Measurements from ENCODE around the gene KANK2. TPM values are rescaled to one million over a fixed set of nuclear protein-coding genes. Genes with fewer than 3 reads are reported as not detected.
"Not testable (repeated sequence)": the region's sequence is repeated elsewhere in the genome, so short reads cannot be mapped to it uniquely, and the experiment has no call there.

Gene KANK2
- polyA plus RNA-seq, 12 donors, result 100 to 164 (median 118) TPM; not detected in 1

GRCh38 chr19:11175920-11176319 is 21.4 kb downstream of the KANK2 start:
- no peak for DNase-seq

- no peak for DNase-seq
These were observed 23.0 kb downstream of the KANK2 start for GRCh38 chr19:11174336-11174735.

- DNase-seq, result no peak
These were observed 23.7 kb downstream of the KANK2 start for GRCh38 chr19:11173516-11174155.

- DNase-seq, result no peak
These were observed 24.8 kb downstream of the KANK2 start for GRCh38 chr19:11172576-11172975.

- DNase-seq, result no peak
These were observed 26.2 kb downstream of the KANK2 start for GRCh38 chr19:11171144-11171543.

- no peak for DNase-seq
These were observed 27.3 kb downstream of the KANK2 start for GRCh38 chr19:11169896-11170678.

GRCh38 chr19:11168568-11168967 is 28.8 kb downstream of the KANK2 start:
- no peak for DNase-seq

- no peak for DNase-seq
These were observed 30.8 kb downstream of the KANK2 start for GRCh38 chr19:11166281-11167142.

GRCh38 chr19:11165486-11166030 is 31.8 kb downstream of the KANK2 start:
- DNase-seq, result no peak

GRCh38 chr19:11164879-11165406 is 32.4 kb downstream of the KANK2 start:
- peak; percentile 93 for DNase-seq

- DNase-seq, result no peak
These were observed 33.0 kb downstream of the KANK2 start for GRCh38 chr19:11164296-11164695.

- not testable (repeated sequence) for DNase-seq
These were observed 36.9 kb downstream of the KANK2 start for GRCh38 chr19:11160440-11160768.

GRCh38 chr19:11159598-11160439 is 37.5 kb downstream of the KANK2 start:
- DNase-seq, result no peak

- peak; percentile 98 for DNase-seq
These were observed 41.8 kb downstream of the KANK2 start, which contains the start of gene SPC24 for GRCh38 chr19:11155373-11156120. Gene SPC24, minus strand, starts transcription at chr19:11155782. Its CDS starts 6 bp downstream, at chr19:11155776.

GRCh38 chr19:11154683-11155047 is 42.7 kb downstream of the KANK2 start:
- no peak for DNase-seq

- DNase-seq, result no peak
These were observed 44.9 kb downstream of the KANK2 start for GRCh38 chr19:11152318-11153062.

GRCh38 chr19:11151181-11151580 is 46.2 kb downstream of the KANK2 start:
- DNase-seq, result peak; percentile 79

GRCh38 chr19:11148001-11148400 is 49.3 kb downstream of the KANK2 start:
- no peak for DNase-seq

GRCh38 chr19:11145536-11145924 is 51.8 kb downstream of the KANK2 start:
- DNase-seq, result no peak
